Choroid plexus epithelial cell (primary cell): ENCODE data around the gene HAPLN2.

ENCODE experiments used
- DNase-seq: peaks from one replicate; pipeline ENCODE4 v3.0.0-alpha.2; 2010; ENCODE audit warnings: low read depth
- H3K4me3 ChIP-seq: 2 replicates; pipeline ENCODE4 v1.5.1; 2011; ENCODE audit warnings: low read depth, mild to moderate bottlenecking, control low read depth, low read length, moderate library complexity
- CTCF ChIP-seq: conservative IDR thresholded peaks from 2 replicates; pipeline ENCODE4 v1.5.1; 2011; ENCODE audit warnings: low read depth, mild to moderate bottlenecking, control low read depth, inconsistent platforms, low read length, moderate library complexity

HAPLN2 gene

DNA sequence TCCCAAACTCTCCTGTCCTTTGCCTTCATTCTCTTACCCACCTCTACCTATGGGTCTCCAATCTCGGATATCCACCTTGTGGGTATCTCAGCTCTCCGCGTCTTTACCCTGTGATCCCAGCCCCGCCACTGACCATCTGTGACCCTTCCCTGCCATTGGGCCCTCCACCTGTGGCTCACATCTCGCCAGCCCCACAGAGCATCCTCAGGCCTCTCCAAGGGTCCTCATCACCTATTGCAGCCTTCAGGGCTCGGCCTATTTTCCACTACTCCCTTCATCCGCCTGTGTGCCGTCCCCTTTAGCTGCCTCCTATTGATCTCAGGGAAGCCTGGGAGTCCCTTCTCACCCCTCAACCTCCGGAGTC, 33.8 kb downstream of the HAPLN2 start:
- H3K4me3 ChIP-seq, result no peak overlapping the region
- DNase-seq, result no peak
- no peak for TF ChIP-seq CTCF

- DNase-seq, result no peak
- H3K4me3 ChIP-seq, result no peak overlapping the region
- TF ChIP-seq CTCF, result no peak
Measured at GRCh38 chr1:156654700-156655099, 35.5 kb downstream of the HAPLN2 start.

DNA sequence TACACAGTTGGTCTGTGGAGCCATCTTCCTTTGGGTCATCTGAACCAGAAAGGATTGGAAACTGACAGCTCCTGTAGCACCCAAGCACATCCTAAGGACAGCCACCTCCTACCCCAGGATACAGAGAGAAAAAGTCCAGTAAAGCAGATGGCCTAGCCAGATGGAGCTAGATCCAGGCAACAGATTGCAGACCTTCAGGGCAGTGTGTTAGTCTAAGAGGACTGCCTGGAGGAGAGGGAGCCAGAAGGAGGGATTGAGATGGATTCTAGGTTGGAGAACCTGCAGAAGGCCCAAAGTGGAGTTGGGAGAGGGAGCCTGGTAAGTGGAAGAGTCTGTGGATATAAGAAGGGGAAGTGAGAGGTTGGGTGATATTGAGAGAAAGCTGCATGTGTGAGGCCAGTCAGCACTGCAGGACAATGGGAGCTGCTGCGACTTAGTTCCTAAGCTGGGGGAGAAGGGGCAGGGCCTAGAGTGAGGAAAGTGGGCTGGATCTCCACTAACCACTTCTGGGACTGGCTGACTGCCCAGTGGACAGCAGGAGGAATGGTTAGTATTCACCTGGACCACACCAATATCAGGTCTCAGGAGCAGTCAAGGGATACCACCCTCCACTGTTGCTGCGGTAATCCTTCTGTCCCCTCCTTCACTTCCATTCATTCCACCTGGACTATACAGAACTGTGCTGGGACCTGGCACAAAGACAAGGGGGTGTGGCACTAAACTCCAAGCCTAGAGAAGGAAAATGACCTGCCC, 36.1 kb downstream of the HAPLN2 start:
- DNase-seq, result no peak
- H3K4me3 ChIP-seq, result no peak overlapping the region
- TF ChIP-seq CTCF, result no peak

- no peak for TF ChIP-seq CTCF
- no peak overlapping the region for H3K4me3 ChIP-seq
- no peak for DNase-seq
Measured at GRCh38 chr1:156655904-156656516, 36.8 kb downstream of the HAPLN2 start.

- peak overlapping the region; percentile 11 for H3K4me3 ChIP-seq
- peak; percentile 61 for DNase-seq
- TF ChIP-seq CTCF, result peak; percentile 95
Measured at GRCh38 chr1:156656806-156657740, 37.9 kb downstream of the HAPLN2 start.

GRCh38 chr1:156657741-156658319, 38.6 kb downstream of the HAPLN2 start:
- H3K4me3 ChIP-seq, result no peak overlapping the region
- no peak for DNase-seq
- no peak for TF ChIP-seq CTCF
